Caki2 (cell line): ENCODE data around the gene THSD4. TPM values are rescaled to one million over a fixed set of nuclear protein-coding genes. Genes with fewer than 3 reads are reported as not detected.

Experiments used
- DNase-seq: peaks from one replicate; pipeline ENCODE4 v3.0.0-alpha.2; 2015; ENCODE audit warnings: low read depth
- in situ Hi-C: cut with HindIII; loops from 2 replicates; pipeline ENCODE4 v1.10.0; 2016; ENCODE audit warnings: low sequenced_read_pairs, low pct_unique_long_range_greater_than_20kb, mixed read lengths
- total RNA-seq: library from RNA; depleted of rRNA; stranded (reverse); fragments of >200 nt; shearing (Covaris generic); gene quantifications from 2 replicates; pipeline ENCODE4 v1.2.3, GENCODE V29; 2014; ENCODE audit warnings: low replicate concordance; rRNA removed

THSD4 gene
- total RNA-seq, 1 experiment from 2014 or later, result 9.0 TPM

DNA sequence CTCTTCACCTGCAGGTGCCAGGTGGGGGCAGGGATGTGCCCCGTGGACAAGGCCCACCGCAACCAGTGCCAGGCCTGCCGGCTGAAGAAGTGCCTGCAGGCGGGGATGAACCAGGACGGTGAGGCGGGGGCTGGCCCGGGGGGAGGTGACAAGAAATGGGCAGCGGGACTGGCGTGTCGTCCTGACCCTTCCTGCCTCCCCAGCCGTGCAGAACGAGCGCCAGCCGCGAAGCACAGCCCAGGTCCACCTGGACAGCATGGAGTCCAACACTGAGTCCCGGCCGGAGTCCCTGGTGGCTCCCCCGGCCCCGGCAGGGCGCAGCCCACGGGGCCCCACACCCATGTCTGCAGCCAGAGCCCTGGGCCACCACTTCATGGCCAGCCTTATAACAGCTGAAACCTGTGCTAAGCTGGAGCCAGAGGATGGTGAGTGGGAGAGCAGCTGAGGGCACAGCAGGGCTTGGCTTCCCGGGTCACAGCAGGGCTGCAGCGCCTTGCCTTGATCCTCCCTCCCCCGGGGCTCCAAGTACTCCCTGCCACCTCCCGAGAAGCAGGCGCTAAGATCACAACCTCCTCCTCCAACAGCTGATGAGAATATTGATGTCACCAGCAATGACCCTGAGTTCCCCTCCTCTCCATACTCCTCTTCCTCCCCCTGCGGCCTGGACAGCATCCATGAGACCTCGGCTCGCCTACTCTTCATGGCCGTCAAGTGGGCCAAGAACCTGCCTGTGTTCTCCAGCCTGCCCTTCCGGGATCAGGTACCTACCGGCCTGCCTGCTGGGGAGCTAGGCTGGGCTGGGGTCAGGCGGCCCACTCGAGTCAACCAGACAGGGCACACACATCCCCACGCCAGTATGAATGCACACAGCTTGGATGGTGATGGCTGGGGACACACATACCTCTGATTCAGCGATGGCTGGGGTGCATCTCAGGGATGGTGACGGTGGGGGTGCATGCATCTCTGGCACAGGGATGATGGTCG, 696.8 kb downstream of the THSD4 start:
- in situ Hi-C loops, result no loop called here

DNA sequence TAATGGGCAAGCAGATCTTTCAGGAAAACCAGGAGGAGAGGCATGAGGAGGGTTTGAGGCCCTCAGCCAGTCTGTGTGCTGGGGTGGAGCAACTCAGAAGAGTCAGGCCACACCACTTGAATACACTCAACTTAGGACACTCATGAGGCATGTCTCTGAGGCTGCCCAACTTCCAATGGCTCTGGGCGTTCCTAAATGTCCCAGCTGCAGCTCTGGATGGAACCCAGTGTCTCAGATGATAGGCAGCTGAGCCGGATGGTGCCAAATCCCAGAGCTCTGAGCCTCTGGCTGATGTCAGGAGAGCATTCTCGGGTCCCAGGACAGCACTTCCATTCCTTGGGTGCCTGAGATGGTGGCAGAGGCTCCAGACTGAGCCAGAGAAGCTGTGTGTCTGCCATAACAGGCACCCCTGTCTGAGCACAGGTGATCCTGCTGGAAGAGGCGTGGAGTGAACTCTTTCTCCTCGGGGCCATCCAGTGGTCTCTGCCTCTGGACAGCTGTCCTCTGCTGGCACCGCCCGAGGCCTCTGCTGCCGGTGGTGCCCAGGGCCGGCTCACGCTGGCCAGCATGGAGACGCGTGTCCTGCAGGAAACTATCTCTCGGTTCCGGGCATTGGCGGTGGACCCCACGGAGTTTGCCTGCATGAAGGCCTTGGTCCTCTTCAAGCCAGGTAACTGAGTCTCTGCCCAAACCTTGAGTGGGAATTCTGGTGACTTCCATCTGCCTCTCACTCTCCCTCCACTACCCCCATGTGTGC, 697.9 kb downstream of the THSD4 start:
- in situ Hi-C loops, result no loop called here
- no peak for DNase-seq

More for the DNA sequence above, 696.8 kb downstream of the THSD4 start:
- no peak for DNase-seq

DNA sequence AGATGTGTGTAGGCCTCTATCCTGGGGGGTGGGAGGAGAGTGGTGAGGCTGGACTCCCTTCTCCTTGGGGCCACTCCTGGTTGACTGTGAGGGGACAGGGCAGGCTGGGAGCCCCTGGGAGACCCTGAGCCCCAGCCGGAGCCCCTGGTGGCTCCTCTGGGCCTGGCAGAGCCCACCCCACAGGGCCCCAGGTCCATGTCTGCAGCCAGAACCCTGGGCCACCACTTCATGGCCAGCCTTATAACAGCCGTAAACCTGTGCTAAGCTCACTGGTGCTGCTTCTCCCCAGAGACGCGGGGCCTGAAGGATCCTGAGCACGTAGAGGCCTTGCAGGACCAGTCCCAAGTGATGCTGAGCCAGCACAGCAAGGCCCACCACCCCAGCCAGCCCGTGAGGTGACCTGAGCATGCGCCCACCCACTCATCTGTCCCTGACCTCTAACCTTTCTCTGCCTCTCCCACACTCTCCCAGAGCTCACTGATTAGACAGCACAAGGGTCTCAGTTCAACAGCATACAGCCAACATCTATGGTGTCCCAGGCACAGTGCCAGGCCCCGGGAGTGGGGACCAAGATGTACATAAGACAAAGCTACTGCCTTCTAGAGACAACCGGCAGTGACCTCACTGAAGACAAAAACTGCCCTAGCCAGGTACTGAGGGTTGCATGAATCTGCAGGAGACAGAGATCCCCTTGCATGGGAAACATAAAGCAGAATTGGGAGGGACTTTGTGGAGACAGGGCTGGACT, 698.6 kb downstream of the THSD4 start:
- no peak for DNase-seq
- in situ Hi-C loops, result no loop called here

DNA sequence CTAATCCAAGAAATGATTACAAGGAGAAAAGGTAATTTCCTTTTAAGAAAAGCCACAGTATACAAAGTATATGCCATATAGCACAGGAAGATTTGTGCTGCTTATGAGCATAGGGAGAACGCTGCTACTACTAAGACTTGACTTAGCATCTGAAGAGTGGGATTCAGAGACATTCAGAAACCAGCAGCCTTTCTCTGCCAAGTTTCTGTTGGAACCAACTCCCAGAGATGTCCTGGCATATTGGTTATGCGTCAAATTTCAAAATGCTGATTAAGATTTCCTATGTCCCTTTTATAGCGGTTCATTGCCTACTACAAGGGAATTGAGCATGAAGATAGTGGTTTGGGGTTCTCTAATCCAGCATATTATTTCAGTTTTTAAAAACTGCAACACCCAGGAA, 700.0 kb downstream of the THSD4 start:
- in situ Hi-C loops, result no loop called here

DNA sequence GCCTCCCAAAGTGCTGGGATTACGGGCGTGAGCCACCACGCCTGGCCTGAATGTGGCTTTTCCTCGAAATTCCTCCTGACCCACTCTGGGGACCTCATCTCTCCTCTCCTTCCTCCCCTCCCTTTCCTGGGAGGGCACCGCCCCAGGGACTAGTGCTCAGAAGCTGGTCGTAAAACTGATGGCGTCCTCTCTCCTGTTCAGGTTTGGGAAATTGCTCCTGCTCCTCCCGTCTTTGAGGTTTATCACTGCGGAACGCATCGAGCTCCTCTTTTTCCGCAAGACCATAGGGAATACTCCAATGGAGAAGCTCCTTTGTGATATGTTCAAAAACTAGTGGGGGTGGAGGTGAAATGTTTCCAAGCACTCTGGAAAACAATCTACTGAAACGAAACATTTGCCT, 702.1 kb downstream of the THSD4 start:
- in situ Hi-C loops, result no loop called here
- DNase-seq, result no peak

More for the DNA sequence above, 700.0 kb downstream of the THSD4 start:
- DNase-seq, result no peak

DNA sequence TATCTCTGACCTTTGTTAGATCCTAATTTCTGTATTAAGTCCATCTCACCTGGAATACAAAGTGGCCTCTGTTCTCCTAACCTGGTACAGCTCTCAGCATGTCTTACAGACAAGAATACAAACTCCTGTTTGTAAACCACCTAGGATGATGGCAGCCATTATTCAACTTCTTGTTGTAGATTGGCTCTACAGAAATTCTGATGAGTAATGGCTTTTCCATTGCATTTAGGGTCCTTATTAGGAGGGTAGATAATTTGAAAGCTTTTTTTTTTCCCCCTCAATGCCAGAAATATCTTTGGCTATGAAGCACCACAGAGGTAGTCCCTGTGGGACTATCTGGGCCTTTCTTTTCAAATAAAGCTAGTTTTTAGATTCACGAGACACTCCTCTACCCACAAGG, 704.9 kb downstream of the THSD4 start:
- in situ Hi-C loops, result no loop called here

DNA sequence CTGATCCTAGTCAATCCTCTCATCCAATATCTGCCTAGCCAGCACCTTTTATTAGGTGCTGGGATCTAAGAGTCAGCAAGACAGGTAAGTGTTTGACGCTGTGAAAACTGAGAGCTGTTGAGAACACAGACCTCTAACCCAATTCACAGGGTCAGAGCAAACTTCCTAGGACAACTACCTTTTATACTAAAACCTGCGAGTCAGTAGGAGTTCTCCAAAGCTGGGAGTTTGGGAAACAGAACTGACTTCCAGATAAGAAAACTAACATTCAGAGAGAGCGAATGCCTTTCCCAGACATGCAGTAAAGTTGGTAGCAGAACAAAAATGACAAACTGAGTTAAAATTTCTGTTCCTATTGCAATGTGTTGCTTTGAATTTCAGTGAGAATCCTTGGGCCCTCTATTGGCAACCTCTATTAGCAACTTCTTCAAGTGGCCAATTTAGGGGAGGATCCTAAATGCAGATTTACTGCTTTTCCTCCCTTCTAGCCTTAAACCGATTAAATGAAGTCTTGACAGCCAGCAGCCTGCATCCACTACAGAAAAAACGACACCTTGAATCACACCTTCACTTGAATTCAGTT, 706.4 kb downstream of the THSD4 start:
- in situ Hi-C loops, result no loop called here

More for the DNA sequence above, 704.9 kb downstream of the THSD4 start:
- DNase-seq, result no peak

DNA sequence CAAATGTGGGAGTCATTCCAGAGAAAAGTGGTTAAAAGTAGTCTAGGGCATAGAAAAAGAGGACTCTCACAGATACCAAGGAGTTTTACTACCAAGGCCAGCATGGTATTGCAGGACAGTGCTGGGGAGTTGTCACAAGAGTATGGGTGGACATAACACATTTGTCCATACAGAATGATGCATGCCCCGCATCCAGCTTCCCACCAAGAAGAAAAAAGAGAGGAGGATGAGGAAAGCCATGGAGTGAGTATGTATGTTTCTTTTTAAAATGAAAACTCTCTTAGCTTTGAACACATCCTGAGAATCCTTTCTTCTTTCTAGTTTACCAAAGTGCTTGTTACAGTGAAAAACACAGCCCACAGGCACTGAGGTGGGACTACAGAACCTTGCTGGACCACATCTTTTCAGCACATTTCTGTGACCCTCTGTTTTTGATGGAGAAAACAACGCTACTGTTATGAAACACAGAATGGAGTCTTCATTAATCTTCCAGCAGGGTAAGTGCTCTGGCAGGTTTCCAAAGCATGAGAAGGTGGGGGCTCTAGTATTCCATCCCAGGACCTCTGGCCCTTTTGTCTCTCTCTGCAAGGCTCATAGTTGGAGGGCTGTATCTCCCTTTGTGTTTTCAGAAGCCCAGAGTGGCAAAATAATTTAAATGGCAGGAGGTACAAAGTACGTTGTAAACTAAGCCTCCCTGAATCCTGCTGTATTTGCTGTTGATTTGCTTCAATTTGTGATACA, 707.8 kb downstream of the THSD4 start:
- no peak for DNase-seq
- in situ Hi-C loops, result no loop called here

More for the DNA sequence above, 706.4 kb downstream of the THSD4 start:
- no peak for DNase-seq

DNA sequence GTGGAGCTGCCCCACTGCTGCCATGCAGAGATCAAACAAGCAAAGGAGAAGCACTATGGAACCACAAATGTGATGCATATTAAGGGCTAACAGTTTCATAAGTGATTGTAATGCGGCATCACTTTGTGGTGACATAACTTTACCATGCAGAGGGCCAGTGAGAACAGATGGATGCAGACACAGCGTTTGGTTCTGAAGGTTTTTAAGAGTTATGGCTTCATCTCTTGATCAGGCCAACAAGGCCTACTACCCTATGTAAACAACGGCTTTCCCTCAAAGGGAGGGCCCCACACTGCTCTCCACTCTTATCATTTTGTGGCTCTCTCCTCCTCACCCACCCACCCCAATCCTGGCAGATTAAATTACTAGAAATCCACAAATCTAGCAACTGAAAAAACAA, 708.5 kb downstream of the THSD4 start:
- DNase-seq, result no peak
- in situ Hi-C loops, result no loop called here

DNA sequence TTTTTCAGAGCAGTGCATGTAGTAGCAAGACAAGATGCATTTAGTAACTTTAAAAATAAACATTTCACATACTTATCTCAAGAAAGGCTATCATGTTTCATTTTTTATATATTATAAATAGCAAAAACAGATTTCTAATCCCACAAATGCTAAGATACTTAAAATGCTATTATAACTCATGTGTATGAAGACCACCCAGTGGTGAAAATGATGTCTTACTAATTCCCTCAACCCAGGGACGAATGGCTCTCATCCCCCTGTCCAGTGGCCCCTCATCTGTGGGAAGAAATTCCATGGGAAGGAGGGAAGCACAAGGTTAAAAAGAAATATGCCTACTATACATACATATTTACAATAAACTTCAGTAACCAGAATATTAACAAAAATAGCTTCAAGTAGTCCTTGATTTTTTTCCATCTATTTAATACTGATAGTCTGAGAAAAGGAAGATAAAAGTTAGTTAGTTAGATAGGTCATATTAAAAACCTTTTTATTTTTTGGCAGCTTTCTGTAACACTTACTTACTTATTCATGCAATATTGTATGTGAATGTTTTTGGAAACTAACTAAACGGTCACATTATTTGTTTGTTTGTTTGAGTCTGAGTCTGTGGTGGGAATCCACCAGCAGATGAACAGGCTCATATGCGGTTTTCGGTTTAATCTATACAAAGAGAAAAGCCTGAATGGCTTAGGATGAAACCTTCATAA, 709.9 kb downstream of the THSD4 start:
- DNase-seq, result no peak
- in situ Hi-C loops, result no loop called here

DNA sequence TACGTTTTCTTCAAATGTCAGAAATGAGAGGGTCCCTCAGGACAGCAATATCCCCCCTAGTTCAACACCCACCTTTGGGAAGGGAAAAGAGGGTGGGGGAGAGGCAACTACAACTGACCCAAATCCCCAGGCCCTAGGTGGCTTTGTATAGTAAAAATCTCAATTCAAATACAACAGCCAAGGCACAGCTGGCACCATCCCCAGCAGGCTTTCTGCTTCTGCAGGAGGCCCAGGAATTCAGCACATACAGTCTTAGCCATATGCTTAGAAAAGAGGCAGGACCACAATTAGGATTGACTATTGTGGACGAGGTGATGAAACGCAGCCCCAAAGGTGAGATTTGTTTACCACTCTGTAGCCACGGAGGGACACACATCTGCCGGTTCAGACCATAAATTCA, 710.9 kb downstream of the THSD4 start:
- no peak for DNase-seq
- in situ Hi-C loops, result no loop called here

DNA sequence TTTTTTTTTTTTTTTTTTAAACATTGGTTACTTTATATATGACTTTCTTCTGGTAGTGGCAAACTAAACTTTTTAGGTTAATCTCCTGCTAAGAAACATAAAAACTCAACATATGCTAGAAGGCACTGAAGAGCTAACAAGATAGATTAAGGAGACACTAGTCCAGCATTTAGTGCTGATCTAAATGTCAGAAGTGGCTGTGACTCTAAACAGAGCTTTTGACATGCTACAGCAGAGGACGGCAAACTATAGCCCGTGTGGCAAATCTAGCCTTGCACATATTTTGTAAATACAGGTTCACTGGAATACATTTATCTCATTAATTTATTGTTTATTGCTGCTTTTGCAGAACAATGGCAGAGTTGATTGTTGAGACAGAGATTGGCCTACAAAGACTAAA, 715.7 kb downstream of the THSD4 start:
- in situ Hi-C loops, result no loop called here
- no peak for DNase-seq

Other genes starting within 250 kb of the THSD4 start
- 7.2 and 11.1 TPM in 2 replicates for gene THAP10, start 223.0 kb upstream of the THSD4 start, total RNA-seq
- 8.4 and 8.5 TPM in 2 replicates for gene LRRC49, start 222.6 kb upstream of the THSD4 start, total RNA-seq